ENCODE measurements around the gene IL15RA.
"Not testable (repeated sequence)": the region's sequence is repeated elsewhere in the genome, so short reads cannot be mapped to it uniquely, and the experiment has no call there.

Gene IL15RA

GRCh38 chr10:6005856-6006395 lies 28.6 kb upstream of the IL15RA start:
- TF ChIP-seq EZH2 (IDR thresholded peaks at IDR 0.05; ENCODE audit: borderline replicate concordance, low read depth, low read length, severe bottlenecking), result no peak
- TF ChIP-seq CTCF (IDR thresholded peaks at IDR 0.05; ENCODE audit: borderline replicate concordance, extremely low read depth, low read length, poor library complexity, severe bottlenecking), result no peak
- no peaks in the 10 kb centered on the region for H3K36me3 ChIP-seq (ENCODE audit: insufficient read depth, low read length)

GRCh38 chr10:6005161-6005804 lies 27.9 kb upstream of the IL15RA start:
- H2AFZ ChIP-seq (ENCODE audit: low read depth, low read length), result not testable (repeated sequence)

More at GRCh38 chr10:6005856-6006395, 28.6 kb upstream of the IL15RA start:
- Histone ChIP-seq H3K27ac (ENCODE audit: low read length) (no peak overlapping the region), H3K4me1 (ENCODE audit: insufficient read depth, low read length) (no peaks in the 10 kb centered on the region), H2AFZ (ENCODE audit: low read depth, low read length) (no peak overlapping the region), H3K4me2 (ENCODE audit: insufficient read depth, low read length) (no peak overlapping the region), H3K4me3 (ENCODE audit: low read depth in 1 of 2, low read length in 2 of 2) (no peak overlapping the region), H3K79me2 (ENCODE audit: insufficient read depth, low read length) (no peaks in the 10 kb centered on the region), H3K9me3 (ENCODE audit: insufficient read depth, low read length, severe bottlenecking) (peaks cover 5% of the 10 kb centered on the region), H3K9ac (ENCODE audit: low read depth, low read length) (no peak overlapping the region), H4K20me1 (ENCODE audit: insufficient read depth, low read length) (no peaks in the 10 kb centered on the region), H3K27me3 (ENCODE audit: insufficient read depth, low read length, poor library complexity) (no peaks in the 10 kb centered on the region)
- DNase-seq (no peak), ATAC-seq (ENCODE audit: insufficient read depth, low read depth) (no peak)

GRCh38 chr10:6002809-6003510 lies 25.6 kb upstream of the IL15RA start:
- no peaks in the 10 kb centered on the region for H4K20me1 ChIP-seq (ENCODE audit: insufficient read depth, low read length)
- H3K9ac ChIP-seq (ENCODE audit: low read depth, low read length), result no peak overlapping the region
- peaks cover 5% of the 10 kb centered on the region for H3K9me3 ChIP-seq (ENCODE audit: insufficient read depth, low read length, severe bottlenecking)
- no peak overlapping the region for H3K4me3 ChIP-seq (ENCODE audit: low read depth in 1 of 2, low read length in 2 of 2)
- DNase-seq (no peak), ATAC-seq (ENCODE audit: insufficient read depth, low read depth) (no peak)
- no peaks in the 10 kb centered on the region for H3K79me2 ChIP-seq (ENCODE audit: insufficient read depth, low read length)
- TF ChIP-seq CTCF (IDR thresholded peaks at IDR 0.05; ENCODE audit: borderline replicate concordance, extremely low read depth, low read length, poor library complexity, severe bottlenecking), result no peak
- no peak for TF ChIP-seq EZH2 (IDR thresholded peaks at IDR 0.05; ENCODE audit: borderline replicate concordance, low read depth, low read length, severe bottlenecking)
- no peaks in the 10 kb centered on the region for H3K36me3 ChIP-seq (ENCODE audit: insufficient read depth, low read length)
- H2AFZ ChIP-seq (ENCODE audit: low read depth, low read length), result no peak overlapping the region
- no peaks in the 10 kb centered on the region for H3K27me3 ChIP-seq (ENCODE audit: insufficient read depth, low read length, poor library complexity)
- H3K4me2 ChIP-seq (ENCODE audit: insufficient read depth, low read length), result no peak overlapping the region
- H3K4me1 ChIP-seq (ENCODE audit: insufficient read depth, low read length), result no peaks in the 10 kb centered on the region
- H3K27ac ChIP-seq (ENCODE audit: low read length), result no peak overlapping the region

More at GRCh38 chr10:6005161-6005804, 27.9 kb upstream of the IL15RA start:
- H3K9ac ChIP-seq (ENCODE audit: low read depth, low read length); H3K36me3 ChIP-seq (ENCODE audit: insufficient read depth, low read length); H3K79me2 ChIP-seq (ENCODE audit: insufficient read depth, low read length); ATAC-seq (ENCODE audit: insufficient read depth, low read depth); H3K9me3 ChIP-seq (ENCODE audit: insufficient read depth, low read length, severe bottlenecking); H3K27me3 ChIP-seq (ENCODE audit: insufficient read depth, low read length, poor library complexity); H3K4me3 ChIP-seq (ENCODE audit: low read depth in 1 of 2, low read length in 2 of 2); DNase-seq; H3K27ac ChIP-seq (ENCODE audit: low read length); H4K20me1 ChIP-seq (ENCODE audit: insufficient read depth, low read length); H3K4me1 ChIP-seq (ENCODE audit: insufficient read depth, low read length); H3K4me2 ChIP-seq (ENCODE audit: insufficient read depth, low read length): not testable (repeated sequence)

GRCh38 chr10:5999440-6000165 lies 22.3 kb upstream of the IL15RA start:
- DNase-seq, result no peak
- Histone ChIP-seq H2AFZ (ENCODE audit: low read depth, low read length) (no peak overlapping the region), H3K79me2 (ENCODE audit: insufficient read depth, low read length) (no peaks in the 10 kb centered on the region), H4K20me1 (ENCODE audit: insufficient read depth, low read length) (no peaks in the 10 kb centered on the region), H3K4me2 (ENCODE audit: insufficient read depth, low read length) (no peak overlapping the region), H3K4me3 (ENCODE audit: low read depth in 1 of 2, low read length in 2 of 2) (no peak overlapping the region), H3K27me3 (ENCODE audit: insufficient read depth, low read length, poor library complexity) (peaks cover 4% of the 10 kb centered on the region), H3K4me1 (ENCODE audit: insufficient read depth, low read length) (no peaks in the 10 kb centered on the region), H3K9ac (ENCODE audit: low read depth, low read length) (no peak overlapping the region), H3K36me3 (ENCODE audit: insufficient read depth, low read length) (no peaks in the 10 kb centered on the region), H3K27ac (ENCODE audit: low read length) (no peak overlapping the region), H3K9me3 (ENCODE audit: insufficient read depth, low read length, severe bottlenecking) (no peaks in the 10 kb centered on the region)
- TF ChIP-seq EZH2 (IDR thresholded peaks at IDR 0.05; ENCODE audit: borderline replicate concordance, low read depth, low read length, severe bottlenecking) (no peak), CTCF (IDR thresholded peaks at IDR 0.05; ENCODE audit: borderline replicate concordance, extremely low read depth, low read length, poor library complexity, severe bottlenecking) (no peak)
- ATAC-seq (ENCODE audit: insufficient read depth, low read depth), result no peak
